Keratinocyte (primary cell): ENCODE measurements around the gene ANKRD44. TPM values are rescaled to one million over a fixed set of nuclear protein-coding genes. Genes with fewer than 3 reads are reported as not detected.

ENCODE experiments used
- DNase-seq: peaks from one replicate; pipeline ENCODE4 v3.0.0-alpha.2; 2011; ENCODE audit warnings: low read depth, missing footprints, low spot score
- FAIRE-seq: peaks from 2 replicates; lab custom pipeline; 2011; peaks lifted over from hg19 to GRCh38; lab: Jason Lieb, UNC
- H2AFZ ChIP-seq: 2 replicates; pipeline ENCODE4 v1.6.0; 2012; ENCODE audit warnings: low read length, control low read depth, inconsistent platforms; ENCODE audit not compliant: control insufficient read depth
- H3K27ac ChIP-seq: 2 replicates; pipeline ENCODE4 v1.5.1; 2011; ENCODE audit warnings: low read length; ENCODE audit not compliant: control insufficient read depth, insufficient read depth
- H3K27me3 ChIP-seq: 3 replicates; pipeline ENCODE4 v1.6.0; 2011; ENCODE audit warnings: low read length; ENCODE audit not compliant: control insufficient read depth, insufficient read depth; ENCODE audit errors: extremely low read depth
- H3K36me3 ChIP-seq, 2 experiments: 2 replicates in 1 of 2; 3 replicates in 1 of 2; pipeline ENCODE4 v1.5.1; 2011; ENCODE audit warnings: low read length in 2 of 2, mild to moderate bottlenecking in 1 of 2; ENCODE audit not compliant: control insufficient read depth in 2 of 2, insufficient read depth in 2 of 2; ENCODE audit errors: extremely low read depth in 1 of 2
- H3K4me1 ChIP-seq: 3 replicates; pipeline ENCODE4 v1.5.1; 2011; ENCODE audit warnings: low read length; ENCODE audit not compliant: control insufficient read depth, insufficient read depth; ENCODE audit errors: extremely low read depth
- H3K4me2 ChIP-seq: 3 replicates; pipeline ENCODE4 v1.6.0; 2011; ENCODE audit warnings: low read depth, low read length; ENCODE audit not compliant: control insufficient read depth, insufficient read depth; ENCODE audit errors: extremely low read depth
- H3K4me3 ChIP-seq, 3 experiments: fragments of 200-600 bp in 1 of 3; sonication (generic) in 1 of 3; 2 replicates in 2 of 3; 3 replicates in 1 of 3; pipeline ENCODE4 v1.5.1; 2011 to 2016; ENCODE audit warnings: low read length in 3 of 3, mild to moderate bottlenecking in 3 of 3, control low read depth in 2 of 3, inconsistent platforms in 1 of 3, low read depth in 1 of 3, mixed read lengths in 1 of 3, mixed run types in 1 of 3, moderate library complexity in 1 of 3; ENCODE audit not compliant: control insufficient read depth in 2 of 3, insufficient read depth in 2 of 3; ENCODE audit errors: extremely low read depth in 1 of 3
- H3K79me2 ChIP-seq: 2 replicates; pipeline ENCODE4 v1.6.0; 2012; ENCODE audit warnings: low read length; ENCODE audit not compliant: control insufficient read depth, insufficient read depth
- H3K9ac ChIP-seq: 3 replicates; pipeline ENCODE4 v1.6.0; 2011; ENCODE audit warnings: low read length; ENCODE audit not compliant: control insufficient read depth, insufficient read depth; ENCODE audit errors: extremely low read depth
- H3K9me1 ChIP-seq: 3 replicates; pipeline ENCODE4 v1.6.0; 2011; ENCODE audit warnings: low read length; ENCODE audit not compliant: control insufficient read depth, insufficient read depth; ENCODE audit errors: extremely low read depth
- H3K9me3 ChIP-seq: 2 replicates; pipeline ENCODE4 v1.5.1; 2012; ENCODE audit warnings: low read depth, low read length; ENCODE audit not compliant: control insufficient read depth
- H4K20me1 ChIP-seq: 3 replicates; pipeline ENCODE4 v1.6.0; 2011; ENCODE audit warnings: low read length; ENCODE audit not compliant: control insufficient read depth, insufficient read depth; ENCODE audit errors: extremely low read depth
- CTCF ChIP-seq, 3 experiments: IDR thresholded peaks in 1 of 3; conservative IDR thresholded peaks in 1 of 3; optimal IDR thresholded peaks in 1 of 3; 2 replicates in 2 of 3; 3 replicates in 1 of 3; pipeline versions ENCODE3 to v1.5.1; 2011; ENCODE audit warnings: low read length in 3 of 3, mild to moderate bottlenecking in 3 of 3, moderate library complexity in 2 of 3, control low read depth in 1 of 3, inconsistent platforms in 1 of 3; ENCODE audit not compliant: insufficient read depth in 2 of 3; ENCODE audit errors: extremely low read depth in 1 of 3
- EZH2 ChIP-seq: IDR thresholded peaks from one replicate; pipeline ENCODE4 v1.6.1; 2012; ENCODE audit warnings: inconsistent platforms, mild to moderate bottlenecking, low read length, moderate library complexity
- dilution Hi-C: fragments of 300-500 bp; cut with MboI; formaldehyde crosslinking; loops from one replicate; pipeline ENCODE4 v1.7.0; 2020; ENCODE audit warnings: low sequenced_read_pairs; ENCODE audit not compliant: extremely low pct_ligation_motif_present
- polyA plus RNA-seq, 5 experiments: library from polyadenylated mRNA; depleted of rRNA in 3 of 5; stranded (reverse) in 3 of 5; stranded (forward) in 1 of 5; unstranded in 1 of 5; fragments of >200 nt; gene quantifications; 1 replicate in 1 of 5; 2 replicates in 3 of 5; 3 replicates in 1 of 5; pipeline versions ENCODE4 v1.2.1 to v1.2.3, GENCODE V29; 2011 to 2012; ENCODE audit warnings: missing spikeins in 2 of 5, low read depth in 1 of 5, low replicate concordance in 1 of 5

Gene ANKRD44
- polyA plus RNA-seq, 1 donor (not counting 4 experiments of a cell fraction or from before 2014, with no cell fraction given): 0.35 TPM

GRCh38 chr2:197163712-197164140 lies 146.9 kb downstream of the ANKRD44 start:
- no peak for FAIRE-seq
- TF ChIP-seq EZH2 (no peak), CTCF (optimal IDR thresholded peaks at IDR 0.05 in 1 of 3, IDR thresholded peaks at IDR 0.05 in 1 of 3, conservative IDR thresholded peaks at IDR 0.05 in 1 of 3; ENCODE audit: extremely low read depth in 1 of 3, insufficient read depth in 2 of 3, low read length in 3 of 3) (no peak)
- H2AFZ ChIP-seq: no peak overlapping the region
- no peak overlapping the region for H3K27ac ChIP-seq
- H3K79me2 ChIP-seq: no peaks in the 10 kb centered on the region
- H3K4me1 ChIP-seq: no peaks in the 10 kb centered on the region
- H4K20me1 ChIP-seq: no peaks in the 10 kb centered on the region
- H3K36me3 ChIP-seq: no peaks in the 10 kb centered on the region
- no peak overlapping the region for H3K9ac ChIP-seq
- no peaks in the 10 kb centered on the region for H3K9me3 ChIP-seq
- H3K4me3 ChIP-seq: no peak overlapping the region
- peaks cover 4% of the 10 kb centered on the region for H3K27me3 ChIP-seq
- H3K9me1 ChIP-seq: no peaks in the 10 kb centered on the region
- no peak for DNase-seq
- dilution Hi-C loops: no loop called here
- H3K4me2 ChIP-seq: no peak overlapping the region

GRCh38 chr2:197161774-197162173 lies 148.8 kb downstream of the ANKRD44 start:
- FAIRE-seq: no peak
- H3K36me3 ChIP-seq: no peaks in the 10 kb centered on the region
- no peaks in the 10 kb centered on the region for H3K9me1 ChIP-seq
- no peaks in the 10 kb centered on the region for H3K79me2 ChIP-seq
- no peak overlapping the region for H3K27ac ChIP-seq
- H3K4me1 ChIP-seq: no peaks in the 10 kb centered on the region
- dilution Hi-C loops: no loop called here
- no peak overlapping the region for H3K4me2 ChIP-seq
- no peak overlapping the region for H3K4me3 ChIP-seq
- DNase-seq: no peak
- TF ChIP-seq CTCF (optimal IDR thresholded peaks at IDR 0.05 in 1 of 3, IDR thresholded peaks at IDR 0.05 in 1 of 3, conservative IDR thresholded peaks at IDR 0.05 in 1 of 3; ENCODE audit: extremely low read depth in 1 of 3, insufficient read depth in 2 of 3, low read length in 3 of 3) (no peak), EZH2 (no peak)
- H2AFZ ChIP-seq: no peak overlapping the region
- no peak overlapping the region for H3K9ac ChIP-seq
- no peaks in the 10 kb centered on the region for H3K9me3 ChIP-seq
- no peaks in the 10 kb centered on the region for H4K20me1 ChIP-seq
- peaks cover 4% of the 10 kb centered on the region for H3K27me3 ChIP-seq
